HepG2 (cell line): ENCODE results near the gene SMYD2. TPM values are rescaled to one million over a fixed set of nuclear protein-coding genes. Genes with fewer than 3 reads are reported as not detected.

Experiments
- ATAC-seq: fragments of 200-7000 bp; cut with Tn5 transposase; 3 replicates; pipeline ENCODE4 v1.9.1; 2020; ENCODE audit warnings: mild to moderate bottlenecking, moderate library complexity
- BruUV-seq: library from RNA; stranded (reverse); fragments of 400-500 nt; replicated peaks from 2 replicates; lab custom pipeline; 2021; lab: Mats Ljungman, UMichigan
- CTCF ChIA-PET: fragments of 300-600 bp; formaldehyde crosslinking; extraction: SDS; loops from one replicate; lab custom pipeline; 2021; ENCODE audit warnings: low total read pairs, inconsistent platforms, low intra/inter-chr PET ratio; lab: Yijun Ruan, JAX
- POLR2A ChIA-PET: fragments of 350-600 bp; sonication (Branson Sonifier 250); formaldehyde crosslinking; loops from one replicate; lab custom pipeline; 2020; ENCODE audit warnings: antibody characterized with exemption, inconsistent platforms; lab: Yijun Ruan, JAX
- DNase-seq: peaks from one replicate; pipeline ENCODE4 v3.0.0-alpha.2; 2015; ENCODE audit warnings: low spot score
- FAIRE-seq: peaks from 3 replicates; lab custom pipeline; 2011; peaks lifted over from hg19 to GRCh38; lab: Jason Lieb, UNC
- H2AFZ ChIP-seq: one replicate; pipeline ENCODE4 v1.6.1; 2011; ENCODE audit warnings: low read length, inconsistent platforms
- H3K27ac ChIP-seq: fragments of 300-600 bp; 3 replicates; pipeline ENCODE4 v1.8.0; 2011; ENCODE audit warnings: mixed run types, mild to moderate bottlenecking, mixed read lengths, low read length, inconsistent platforms; ENCODE audit not compliant: insufficient read depth; ENCODE audit errors: extremely low read length
- H3K27me3 ChIP-seq, 2 experiments: fragments of 200-600 bp in 1 of 2; 2 replicates in 1 of 2; 3 replicates in 1 of 2; pipeline versions ENCODE4 v1.6.0 to v1.8.0; 2011; ENCODE audit warnings: low read length in 2 of 2, mild to moderate bottlenecking in 2 of 2, moderate library complexity in 2 of 2, inconsistent platforms in 1 of 2; ENCODE audit not compliant: insufficient read depth in 2 of 2, control insufficient read depth in 1 of 2
- H3K36me3 ChIP-seq, 2 experiments: fragments of 200-600 bp in 1 of 2; replicated peaks in 1 of 2; 2 replicates in 1 of 2; 3 replicates in 1 of 2; pipeline versions ENCODE4 v1.5.1 to v1.8.0; 2011; ENCODE audit warnings: low read length in 2 of 2, inconsistent platforms in 1 of 2; ENCODE audit not compliant: insufficient read depth in 2 of 2, control insufficient read depth in 1 of 2
- H3K4me1 ChIP-seq: 2 replicates; pipeline ENCODE4 v1.5.1; 2012; ENCODE audit warnings: low read length, inconsistent platforms; ENCODE audit not compliant: insufficient read depth
- H3K4me2 ChIP-seq: 2 replicates; pipeline ENCODE4 v1.6.0; 2011; ENCODE audit warnings: low read depth, low read length, inconsistent platforms
- H3K4me3 ChIP-seq, 3 experiments: fragments of 200-600 bp in 1 of 3; sonication (generic), shearing (Covaris generic) in 1 of 3; replicated peaks in 1 of 3; 2 replicates each; pipeline ENCODE4 v1.5.1; 2011 to 2016; ENCODE audit warnings: low read length in 3 of 3, inconsistent platforms in 2 of 3, low read depth in 2 of 3, mild to moderate bottlenecking in 2 of 3, control low read depth in 1 of 3, mixed read lengths in 1 of 3; ENCODE audit not compliant: insufficient read depth in 1 of 3
- H3K79me2 ChIP-seq: one replicate; pipeline ENCODE4 v1.6.1; 2011; ENCODE audit warnings: low read length, inconsistent platforms; ENCODE audit not compliant: insufficient read depth
- H3K9ac ChIP-seq: 2 replicates; pipeline ENCODE4 v1.6.0; 2011; ENCODE audit warnings: mild to moderate bottlenecking, low read depth, low read length, inconsistent platforms; ENCODE audit not compliant: insufficient read depth
- H3K9me3 ChIP-seq: 2 replicates; pipeline ENCODE4 v1.5.1; 2012; ENCODE audit warnings: mild to moderate bottlenecking, low read length
- H4K20me1 ChIP-seq: 2 replicates; pipeline ENCODE4 v1.6.0; 2011; ENCODE audit warnings: inconsistent platforms, mild to moderate bottlenecking, low read length, moderate library complexity; ENCODE audit not compliant: insufficient read depth
- ATF7 ChIP-seq, 2 experiments: fragments of 450-650 bp in 1 of 2; sonication (generic) in 1 of 2; formaldehyde crosslinking in 1 of 2; IDR thresholded peaks; 2 replicates each; pipeline versions ENCODE4 v1.4.0 to v1.6.1; 2016 to 2020; ENCODE audit warnings: antibody characterized with exemption in 1 of 2, mild to moderate bottlenecking in 1 of 2, missing genetic modification reagents in 1 of 2
- ATM ChIP-seq: fragments of 450-650 bp; IDR thresholded peaks from 2 replicates; pipeline ENCODE4 v1.7.1; 2017; ENCODE audit warnings: mild to moderate bottlenecking, borderline replicate concordance
- TEF ChIP-seq: sonication (generic); formaldehyde crosslinking; IDR thresholded peaks from 2 replicates; pipeline ENCODE4 v1.5.0; 2020; ENCODE audit warnings: missing genetic modification reagents
- THYN1 ChIP-seq: sonication (generic); formaldehyde crosslinking; IDR thresholded peaks from 2 replicates; pipeline ENCODE4 v1.8.1; 2023; ENCODE audit warnings: low read depth, mild to moderate bottlenecking, moderate library complexity, missing genetic modification reagents, borderline replicate concordance
- ZKSCAN1 ChIP-seq: fragments of 150-350 bp; IDR thresholded peaks from 2 replicates; pipeline ENCODE4 v1.6.1; 2014; ENCODE audit warnings: low read length
- ZNF704 ChIP-seq: sonication (generic); formaldehyde crosslinking; IDR thresholded peaks from 2 replicates; pipeline ENCODE4 v1.8.1; 2023; ENCODE audit warnings: mild to moderate bottlenecking, inconsistent platforms, moderate library complexity, missing genetic modification reagents, borderline replicate concordance
- WGBS: methylation state at CpG from one replicate; pipeline ENCODE4 v1.1.6; 2017; ENCODE audit warnings: low lambda C conversion rate; 5-methylcytosine and 5-hydroxymethylcytosine counted together
- in situ Hi-C: cut with HindIII; loops from 2 replicates; pipeline ENCODE4 v1.10.0; 2017; ENCODE audit warnings: low pct_unique_long_range_greater_than_20kb; ENCODE audit not compliant: extremely low pct_ligation_motif_present
- intact Hi-C: fragments of 100-400 bp; cut with micrococcal nuclease; formaldehyde crosslinking; loops from one replicate; pipeline ENCODE4 v1.10.0; 2022; ENCODE audit not compliant: unreplicated experiment
- polyA plus RNA-seq, 8 experiments: library from polyadenylated mRNA; depleted of rRNA in 3 of 8; stranded (reverse) in 7 of 8; unstranded in 1 of 8; fragments of >200 nt; fragmentation: Illumina TruSeq in 4 of 8; extraction: Trizol in 4 of 8; gene quantifications; 2 replicates each; pipeline versions ENCODE4 v1.2.1 to v1.2.3, GENCODE V29; 2011 to 2016; ENCODE audit warnings: low read depth in 4 of 8, missing spikeins in 1 of 8, mixed read lengths in 1 of 8; ENCODE audit not compliant: insufficient read depth in 1 of 8
- total RNA-seq, 5 experiments: library from RNA; depleted of rRNA; stranded (reverse); fragments of >200 nt; fragmentation: Illumina TruSeq; extraction: Trizol; gene quantifications; 2 replicates each; pipeline ENCODE4 v1.2.3, GENCODE V29; 2016; ENCODE audit warnings: low read depth in 1 of 5
- TF ChIP-seq, protein P1 (sequence below): IDR thresholded peaks from 2 replicates; pipeline ENCODE4 v1.6.1; 2016; ENCODE audit warnings: low read depth
- TF ChIP-seq, protein P2 (sequence below): IDR thresholded peaks from 2 replicates; pipeline ENCODE4 v1.6.1; 2016; ENCODE audit warnings: control low read depth

The SMYD2 gene
- total and polyA plus RNA-seq, 2 of the 13 experiments (the other 11 are each of a cell fraction or from before 2014, with no cell fraction given) = 72.7 to 139 TPM

GRCh38 chr1:214319938-214320337, 39.0 kb downstream of the SMYD2 start:
- H3K9me3 ChIP-seq = no peaks in the 10 kb centered on the region
- BruUV-seq = no TSS peak
- peaks cover 10 to 58% of the 10 kb centered on the region in 2 experiments for H3K36me3 ChIP-seq
- FAIRE-seq = no peak
- ChIA-PET POLR2A (interaction anchor here (2.3 kb wide), 1 partner anchor 39 kb away, joined by 12 read pairs; the partner anchor contains the start of gene SMYD2), CTCF (no interaction called here)
- no peaks in the 10 kb centered on the region for H3K27me3 ChIP-seq
- intact Hi-C loops = loop anchor here (10.0 kb wide), 1 partner anchor 1195 kb away; no protein-coding TSS in a partner anchor
- TF ChIP-seq, protein P1, sequence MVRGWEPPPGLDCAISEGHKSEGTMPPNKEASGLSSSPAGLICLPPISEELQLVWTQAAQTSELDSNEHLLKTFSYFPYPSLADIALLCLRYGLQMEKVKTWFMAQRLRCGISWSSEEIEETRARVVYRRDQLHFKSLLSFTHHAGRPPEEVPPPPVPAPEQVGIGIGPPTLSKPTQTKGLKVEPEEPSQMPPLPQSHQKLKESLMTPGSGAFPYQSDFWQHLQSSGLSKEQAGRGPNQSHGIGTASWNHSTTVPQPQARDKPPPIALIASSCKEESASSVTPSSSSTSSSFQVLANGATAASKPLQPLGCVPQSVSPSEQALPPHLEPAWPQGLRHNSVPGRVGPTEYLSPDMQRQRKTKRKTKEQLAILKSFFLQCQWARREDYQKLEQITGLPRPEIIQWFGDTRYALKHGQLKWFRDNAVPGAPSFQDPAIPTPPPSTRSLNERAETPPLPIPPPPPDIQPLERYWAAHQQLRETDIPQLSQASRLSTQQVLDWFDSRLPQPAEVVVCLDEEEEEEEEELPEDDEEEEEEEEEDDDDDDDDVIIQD = 0 out of 2 replicates have a peak, but pooled peaks have one; percentile 21
- no peak for TF ChIP-seq ZKSCAN1
- peak; percentile 16; the same call in 1 of the 2 replicates for TF ChIP-seq ATF7 (IDR thresholded peaks at IDR 0.05)
- TF ChIP-seq ATF7 (CRISPR knock-in tag; IDR thresholded peaks at IDR 0.05) = no peak
- TF ChIP-seq TEF = peak; percentile 58; the same call in 1 of the 2 replicates
- TF ChIP-seq, protein P2, sequence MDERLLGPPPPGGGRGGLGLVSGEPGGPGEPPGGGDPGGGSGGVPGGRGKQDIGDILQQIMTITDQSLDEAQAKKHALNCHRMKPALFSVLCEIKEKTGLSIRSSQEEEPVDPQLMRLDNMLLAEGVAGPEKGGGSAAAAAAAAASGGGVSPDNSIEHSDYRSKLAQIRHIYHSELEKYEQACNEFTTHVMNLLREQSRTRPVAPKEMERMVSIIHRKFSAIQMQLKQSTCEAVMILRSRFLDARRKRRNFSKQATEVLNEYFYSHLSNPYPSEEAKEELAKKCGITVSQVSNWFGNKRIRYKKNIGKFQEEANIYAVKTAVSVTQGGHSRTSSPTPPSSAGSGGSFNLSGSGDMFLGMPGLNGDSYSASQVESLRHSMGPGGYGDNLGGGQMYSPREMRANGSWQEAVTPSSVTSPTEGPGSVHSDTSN (CRISPR knock-in tag) = no peak
- TF ChIP-seq THYN1 (CRISPR knock-in tag) = no peak
- TF ChIP-seq ZNF704 (CRISPR knock-in tag) = no peak
- peak; percentile 62; the same call in 1 of the 2 replicates for TF ChIP-seq ATM
- TF ChIP-seq, all 625 proteins: peak for 4
- Histone ChIP-seq H2AFZ (no peak overlapping the region), H3K4me2 (no peak overlapping the region), H3K27ac (peak overlapping the region; percentile 78), H3K4me3 (no peak overlapping the region), H3K4me1 (peaks cover 43% of the 10 kb centered on the region), H3K9ac (no peak overlapping the region), H3K79me2 (no peaks in the 10 kb centered on the region), H4K20me1 (no peaks in the 10 kb centered on the region; the same call in 1 of the 2 replicates)
- in situ Hi-C loops = no loop called here
- no peak for ATAC-seq
- DNase-seq = no peak
- 94% methylated on average over 5 of the region's 5 CpGs for WGBS
